Measurements from ENCODE around the gene POC1B.

The POC1B gene

GRCh38 chr12:89411846-89412245 is 114.0 kb downstream of the POC1B start:
- no peak overlapping the region for H3K4me3 ChIP-seq (ENCODE audit: low read length)
- no peak for TF ChIP-seq CTCF (IDR thresholded peaks at IDR 0.05; ENCODE audit: insufficient read depth, low read depth, low read length, missing control alignments)
- no peak for DNase-seq (ENCODE audit: low read depth)

GRCh38 chr12:89411234-89411633 is 114.6 kb downstream of the POC1B start:
- no peak for DNase-seq (ENCODE audit: low read depth)
- TF ChIP-seq CTCF (IDR thresholded peaks at IDR 0.05; ENCODE audit: insufficient read depth, low read depth, low read length, missing control alignments): no peak
- H3K4me3 ChIP-seq (ENCODE audit: low read length): no peak overlapping the region

- TF ChIP-seq CTCF (IDR thresholded peaks at IDR 0.05; ENCODE audit: insufficient read depth, low read depth, low read length, missing control alignments): no peak
These were observed 120.1 kb downstream of the POC1B start for GRCh38 chr12:89405626-89406345.

GRCh38 chr12:89401433-89402058 is 124.3 kb downstream of the POC1B start:
- no peak for DNase-seq (ENCODE audit: low read depth)
- no peak for TF ChIP-seq CTCF (IDR thresholded peaks at IDR 0.05; ENCODE audit: insufficient read depth, low read depth, low read length, missing control alignments)
- H3K4me3 ChIP-seq (ENCODE audit: low read length): no peak overlapping the region

More at GRCh38 chr12:89405626-89406345, 120.1 kb downstream of the POC1B start:
- DNase-seq (ENCODE audit: low read depth): no peak
- H3K4me3 ChIP-seq (ENCODE audit: low read length): no peak overlapping the region

- H3K4me3 ChIP-seq (ENCODE audit: low read length): no peak overlapping the region
- DNase-seq (ENCODE audit: low read depth): peak; percentile 59
- no peak for TF ChIP-seq CTCF (IDR thresholded peaks at IDR 0.05; ENCODE audit: insufficient read depth, low read depth, low read length, missing control alignments)
These were observed 125.4 kb downstream of the POC1B start for GRCh38 chr12:89400415-89400814.

- no peak for TF ChIP-seq CTCF (IDR thresholded peaks at IDR 0.05; ENCODE audit: insufficient read depth, low read depth, low read length, missing control alignments)
- H3K4me3 ChIP-seq (ENCODE audit: low read length): no peak overlapping the region
- DNase-seq (ENCODE audit: low read depth): no peak
These were observed 130.1 kb downstream of the POC1B start for GRCh38 chr12:89395712-89396111.
